Astrocyte of the spinal cord (primary cell): ENCODE results near the gene MPP3.

Experiments
- DNase-seq: peaks from one replicate; pipeline ENCODE4 v3.0.0; 2011; ENCODE audit warnings: low read depth, low spot score
- H3K4me3 ChIP-seq: 2 replicates; pipeline ENCODE4 v1.5.1; 2011; ENCODE audit warnings: low read depth, mild to moderate bottlenecking, low read length, moderate library complexity
- in situ Hi-C: cut with HindIII; loops from 2 replicates; pipeline ENCODE4 v1.10.0; 2017; ENCODE audit warnings: low sequenced_read_pairs
- TF ChIP-seq, protein P1 (sequence below): IDR thresholded peaks from 2 replicates; pipeline ENCODE4 v1.5.1; 2012; ENCODE audit warnings: low read depth, mild to moderate bottlenecking, low read length, inconsistent platforms

The MPP3 gene

DNA sequence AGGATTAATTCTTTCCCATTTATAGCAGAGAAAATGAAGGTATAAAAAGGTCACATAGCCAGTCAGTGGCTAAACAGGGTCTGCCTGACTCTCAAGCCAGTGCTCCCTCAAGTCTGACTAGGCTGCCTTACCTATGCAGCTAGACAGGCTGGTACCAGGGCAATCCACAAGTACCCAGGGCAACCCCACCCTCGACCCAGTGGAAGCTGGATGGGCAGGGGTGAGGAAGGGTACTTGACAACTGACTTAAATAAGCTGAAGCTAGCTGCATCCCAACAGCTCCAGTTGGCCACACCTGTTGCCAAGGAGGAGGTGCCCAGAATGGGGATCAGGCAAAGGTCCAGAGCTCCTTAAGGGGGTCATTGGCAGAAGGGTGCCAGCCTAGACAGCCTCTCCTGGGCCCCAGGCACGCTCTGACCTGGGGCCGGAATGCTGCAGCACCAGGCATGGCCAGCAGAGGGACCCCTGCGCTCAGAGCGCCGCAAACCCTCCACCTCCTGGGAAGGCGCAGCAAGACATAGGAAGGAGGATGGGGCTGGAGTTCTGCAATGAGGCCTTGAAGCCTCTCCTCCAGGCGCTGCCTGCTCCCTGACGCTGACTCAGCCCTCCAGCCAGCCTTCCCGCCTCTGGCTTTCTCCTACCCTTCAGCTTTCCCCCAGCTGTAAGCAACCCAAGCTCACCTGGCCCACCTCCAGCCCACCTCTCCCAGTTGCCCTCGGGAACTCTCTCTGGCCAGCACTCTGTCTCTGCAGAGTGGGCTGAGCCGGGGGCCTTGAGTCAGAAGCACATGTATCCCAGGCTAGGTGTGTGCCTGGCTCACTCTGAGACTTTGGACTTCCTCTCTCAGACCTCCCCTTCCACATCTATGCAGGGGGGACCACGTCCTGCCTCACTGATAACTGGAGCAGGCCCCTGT is 45.6 kb upstream of the MPP3 start:
- DNase-seq: peak; percentile 79
- TF ChIP-seq, protein P1, sequence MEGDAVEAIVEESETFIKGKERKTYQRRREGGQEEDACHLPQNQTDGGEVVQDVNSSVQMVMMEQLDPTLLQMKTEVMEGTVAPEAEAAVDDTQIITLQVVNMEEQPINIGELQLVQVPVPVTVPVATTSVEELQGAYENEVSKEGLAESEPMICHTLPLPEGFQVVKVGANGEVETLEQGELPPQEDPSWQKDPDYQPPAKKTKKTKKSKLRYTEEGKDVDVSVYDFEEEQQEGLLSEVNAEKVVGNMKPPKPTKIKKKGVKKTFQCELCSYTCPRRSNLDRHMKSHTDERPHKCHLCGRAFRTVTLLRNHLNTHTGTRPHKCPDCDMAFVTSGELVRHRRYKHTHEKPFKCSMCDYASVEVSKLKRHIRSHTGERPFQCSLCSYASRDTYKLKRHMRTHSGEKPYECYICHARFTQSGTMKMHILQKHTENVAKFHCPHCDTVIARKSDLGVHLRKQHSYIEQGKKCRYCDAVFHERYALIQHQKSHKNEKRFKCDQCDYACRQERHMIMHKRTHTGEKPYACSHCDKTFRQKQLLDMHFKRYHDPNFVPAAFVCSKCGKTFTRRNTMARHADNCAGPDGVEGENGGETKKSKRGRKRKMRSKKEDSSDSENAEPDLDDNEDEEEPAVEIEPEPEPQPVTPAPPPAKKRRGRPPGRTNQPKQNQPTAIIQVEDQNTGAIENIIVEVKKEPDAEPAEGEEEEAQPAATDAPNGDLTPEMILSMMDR: peak; percentile 99
- in situ Hi-C loops: no loop called here
- no peak overlapping the region for H3K4me3 ChIP-seq

GRCh38 chr17:43877451-43878155 is 44.7 kb upstream of the MPP3 start:
- H3K4me3 ChIP-seq: no peak overlapping the region

DNA sequence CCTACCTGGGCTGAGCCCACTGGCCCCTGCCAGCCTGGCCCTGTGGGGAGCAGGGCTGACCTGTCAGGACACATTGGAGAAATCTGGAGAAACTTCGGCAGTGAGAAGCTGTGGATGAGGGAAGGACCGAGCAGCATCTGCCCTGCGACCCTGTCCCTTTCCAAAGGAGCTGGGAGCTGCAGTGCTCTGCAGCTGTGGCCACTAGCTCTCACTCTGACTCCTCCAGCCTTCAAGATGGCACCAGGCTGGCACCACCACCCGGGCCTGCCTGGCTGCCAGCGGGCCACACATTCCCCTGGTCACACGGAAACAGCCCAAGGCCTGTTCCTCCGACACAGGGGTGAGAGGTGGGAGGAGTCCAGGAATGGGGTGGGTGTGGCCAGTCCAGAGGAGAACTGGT is 44.1 kb upstream of the MPP3 start:
- H3K4me3 ChIP-seq: no peak overlapping the region
- no peak for DNase-seq
- in situ Hi-C loops: no loop called here
- TF ChIP-seq, protein P1: no peak

More at GRCh38 chr17:43877451-43878155, 44.7 kb upstream of the MPP3 start:
- TF ChIP-seq, protein P1: no peak
- no peak for DNase-seq
- in situ Hi-C loops: no loop called here

GRCh38 chr17:43875476-43876147 is 42.7 kb upstream of the MPP3 start:
- no peak overlapping the region for H3K4me3 ChIP-seq
- in situ Hi-C loops: no loop called here
- DNase-seq: no peak
- TF ChIP-seq, protein P1: no peak

DNA sequence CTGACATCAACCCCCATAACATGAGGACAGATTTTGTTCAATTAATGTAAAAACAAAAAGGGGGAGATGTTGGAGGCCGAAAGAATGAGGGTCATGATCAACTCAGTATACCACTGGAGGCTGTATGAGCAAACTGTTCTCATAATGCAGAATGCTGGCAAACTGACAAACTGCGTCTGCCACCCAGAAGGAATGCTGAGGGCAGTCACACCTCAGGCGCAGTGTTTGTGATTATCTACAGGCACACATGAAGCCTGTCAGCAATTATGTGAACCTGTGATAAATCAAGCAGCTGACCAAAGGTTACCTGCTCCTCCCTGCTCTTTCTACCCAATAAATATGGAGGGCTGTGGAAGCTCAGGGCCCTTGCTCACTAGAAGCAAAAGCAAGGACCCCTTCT is 41.3 kb upstream of the MPP3 start:
- in situ Hi-C loops: no loop called here
- no peak overlapping the region for H3K4me3 ChIP-seq
- DNase-seq: no peak
- TF ChIP-seq, protein P1: no peak

GRCh38 chr17:43873815-43874214 is 40.9 kb upstream of the MPP3 start:
- in situ Hi-C loops: no loop called here
- H3K4me3 ChIP-seq: no peak overlapping the region
- DNase-seq: no peak
- TF ChIP-seq, protein P1: no peak
